OCI-LY3 (cell line): ENCODE measurements around the gene PDZD7.

Experiments used
- H2AFZ ChIP-seq: fragments of 200-600, 300-600 bp; shearing (Covaris generic); 2 replicates; pipeline ENCODE4 v1.6.0; 2014; ENCODE audit warnings: antibody characterized with exemption, low read depth, low read length
- H3K27ac ChIP-seq: fragments of 200-600, 300-600 bp; sonication (generic); 2 replicates; pipeline ENCODE4 v1.5.1; 2014; ENCODE audit warnings: mild to moderate bottlenecking, low read length, moderate library complexity, mixed read lengths
- H3K27me3 ChIP-seq: fragments of 200-600, 300-600 bp; sonication (generic); 2 replicates; pipeline ENCODE4 v1.6.1; 2014; ENCODE audit warnings: low read depth, low read length, mixed read lengths
- H3K36me3 ChIP-seq: fragments of 200-600, 300-600 bp; sonication (generic); replicated peaks from 2 replicates; pipeline ENCODE3; 2014; ENCODE audit warnings: low read depth, low read length, mixed read lengths
- H3K4me1 ChIP-seq: fragments of 300-600, 200-600 bp; sonication (generic); 2 replicates; pipeline ENCODE4 v1.6.1; 2014; ENCODE audit warnings: low read length, mixed read lengths
- H3K4me2 ChIP-seq: fragments of 200-600, 300-600 bp; sonication (generic); 2 replicates; pipeline ENCODE4 v1.6.1; 2014; ENCODE audit warnings: low read length, mixed read lengths
- H3K4me3 ChIP-seq: fragments of 300-600, 200-600 bp; sonication (generic); 2 replicates; pipeline ENCODE4 v1.5.1; 2014; ENCODE audit warnings: antibody characterized with exemption, mild to moderate bottlenecking, low read length, moderate library complexity
- H3K79me2 ChIP-seq: fragments of 300-600, 200-600 bp; shearing (Covaris generic); 2 replicates; pipeline ENCODE4 v1.6.1; 2014; ENCODE audit warnings: mild to moderate bottlenecking, low read length, mixed read lengths
- H3K9ac ChIP-seq: fragments of 300-600, 200-600 bp; shearing (Covaris generic); 2 replicates; pipeline ENCODE4 v1.6.0; 2014; ENCODE audit warnings: mild to moderate bottlenecking, low read length, moderate library complexity
- H3K9me3 ChIP-seq: fragments of 200-600, 300-600 bp; shearing (Covaris generic); 2 replicates; pipeline ENCODE4 v1.6.1; 2014; ENCODE audit warnings: low read length, mixed read lengths; ENCODE audit not compliant: insufficient read depth
- H4K20me1 ChIP-seq: fragments of 200-600, 300-600 bp; sonication (generic); 2 replicates; pipeline ENCODE4 v1.6.1; 2016; ENCODE audit warnings: low read length, mixed read lengths; ENCODE audit not compliant: insufficient read depth
- EZH2phosphoT487 ChIP-seq: fragments of 200-600 bp; shearing (Covaris generic); IDR thresholded peaks from 2 replicates; pipeline ENCODE4 v1.6.1; 2018; ENCODE audit warnings: antibody characterized with exemption, mixed run types, low read depth
- TF ChIP-seq, protein P1 (sequence below): fragments of 200-600, 300-600 bp; sonication (generic); IDR thresholded peaks from 2 replicates; pipeline ENCODE4 v1.5.1; 2014; ENCODE audit warnings: antibody characterized with exemption, low read length, low read depth

Gene PDZD7

DNA sequence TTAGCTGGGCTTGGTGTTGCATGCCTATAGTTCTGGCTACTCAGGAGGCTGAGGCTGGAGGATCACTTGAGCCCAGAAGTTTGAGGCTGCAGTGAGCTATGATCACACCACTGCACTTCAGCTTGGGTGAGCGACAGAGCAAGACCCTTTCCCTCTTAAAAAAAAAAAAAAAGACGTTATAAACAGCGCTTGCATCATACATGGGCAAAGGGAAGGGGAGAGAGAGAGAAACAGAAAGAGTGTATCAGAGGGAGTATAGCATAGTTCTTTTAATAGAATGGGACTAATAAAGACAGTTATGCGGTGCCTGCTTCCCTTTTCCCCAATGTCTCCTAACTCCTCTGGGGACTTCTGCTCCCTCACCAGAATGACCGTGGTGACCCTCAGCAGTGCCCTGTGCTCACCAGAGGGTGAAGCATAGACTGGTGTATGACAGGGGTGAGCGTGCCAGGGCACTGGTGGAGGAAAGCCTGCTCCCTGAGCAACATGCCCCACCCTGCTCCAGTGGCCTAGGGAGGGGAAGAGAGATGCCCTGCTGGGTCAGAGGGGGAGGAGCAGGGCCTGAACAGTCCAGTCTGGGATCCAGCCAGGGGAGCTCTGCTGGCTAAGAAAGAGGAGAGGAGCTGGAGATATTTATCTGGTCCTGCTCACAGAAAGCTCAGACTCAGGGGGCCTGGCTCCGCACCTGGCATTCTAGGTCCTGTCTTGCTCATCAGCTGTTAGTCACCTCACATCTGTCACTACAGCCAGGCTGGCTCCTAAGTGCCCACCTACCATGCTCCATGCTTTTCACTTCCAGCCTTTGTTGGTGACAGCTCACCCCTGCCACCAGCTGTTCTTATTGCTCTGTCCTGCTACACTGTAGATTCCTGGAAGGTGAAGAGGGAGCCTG, 2.2 kb downstream of the PDZD7 start:
- no peaks in the 10 kb centered on the region for H3K79me2 ChIP-seq
- peaks cover 29% of the 10 kb centered on the region for H3K27me3 ChIP-seq
- H3K9me3 ChIP-seq: no peaks in the 10 kb centered on the region
- no peaks in the 10 kb centered on the region for H3K36me3 ChIP-seq
- no peak overlapping the region for H2AFZ ChIP-seq
- H3K9ac ChIP-seq: no peak overlapping the region
- peaks cover 10% of the 10 kb centered on the region for H3K4me1 ChIP-seq
- H4K20me1 ChIP-seq: no peaks in the 10 kb centered on the region
- no peak overlapping the region for H3K4me3 ChIP-seq
- H3K4me2 ChIP-seq: no peak overlapping the region
- TF ChIP-seq, protein P1, sequence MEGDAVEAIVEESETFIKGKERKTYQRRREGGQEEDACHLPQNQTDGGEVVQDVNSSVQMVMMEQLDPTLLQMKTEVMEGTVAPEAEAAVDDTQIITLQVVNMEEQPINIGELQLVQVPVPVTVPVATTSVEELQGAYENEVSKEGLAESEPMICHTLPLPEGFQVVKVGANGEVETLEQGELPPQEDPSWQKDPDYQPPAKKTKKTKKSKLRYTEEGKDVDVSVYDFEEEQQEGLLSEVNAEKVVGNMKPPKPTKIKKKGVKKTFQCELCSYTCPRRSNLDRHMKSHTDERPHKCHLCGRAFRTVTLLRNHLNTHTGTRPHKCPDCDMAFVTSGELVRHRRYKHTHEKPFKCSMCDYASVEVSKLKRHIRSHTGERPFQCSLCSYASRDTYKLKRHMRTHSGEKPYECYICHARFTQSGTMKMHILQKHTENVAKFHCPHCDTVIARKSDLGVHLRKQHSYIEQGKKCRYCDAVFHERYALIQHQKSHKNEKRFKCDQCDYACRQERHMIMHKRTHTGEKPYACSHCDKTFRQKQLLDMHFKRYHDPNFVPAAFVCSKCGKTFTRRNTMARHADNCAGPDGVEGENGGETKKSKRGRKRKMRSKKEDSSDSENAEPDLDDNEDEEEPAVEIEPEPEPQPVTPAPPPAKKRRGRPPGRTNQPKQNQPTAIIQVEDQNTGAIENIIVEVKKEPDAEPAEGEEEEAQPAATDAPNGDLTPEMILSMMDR: no peak
- no peak for TF ChIP-seq EZH2phosphoT487
- no peak overlapping the region for H3K27ac ChIP-seq

DNA sequence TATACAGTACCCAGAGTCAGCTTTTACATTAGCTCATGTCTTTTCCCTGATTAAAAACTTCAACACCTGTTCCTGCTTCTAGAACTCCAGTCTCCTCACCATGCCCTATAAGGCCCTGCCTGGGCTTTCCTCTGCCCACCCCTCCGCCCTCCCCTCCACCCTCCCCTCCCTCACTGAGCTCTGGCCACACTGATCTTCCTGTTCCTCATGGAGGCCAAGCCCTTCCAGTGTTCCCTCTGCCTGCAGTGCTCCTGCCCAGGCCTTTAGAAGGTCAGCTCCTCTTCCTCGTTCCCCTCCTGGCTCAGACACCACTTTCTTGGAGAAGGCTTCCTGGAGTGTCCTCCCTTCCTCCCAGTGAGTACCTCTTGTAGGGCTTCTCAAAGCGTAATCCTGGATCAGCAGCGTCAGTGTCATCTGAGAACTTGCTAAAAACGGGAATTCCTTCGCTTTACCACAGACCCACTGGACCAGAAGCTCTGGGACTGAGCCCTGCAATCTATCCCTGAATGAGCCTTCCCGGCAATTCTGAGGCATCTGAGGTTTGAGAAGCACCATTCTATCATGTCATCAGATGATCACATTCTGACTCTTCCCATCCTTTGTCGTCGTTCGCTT, 3.7 kb downstream of the PDZD7 start:
- Histone ChIP-seq H3K9me3 (no peaks in the 10 kb centered on the region), H3K27ac (no peak overlapping the region), H4K20me1 (no peaks in the 10 kb centered on the region), H3K4me2 (no peak overlapping the region), H3K79me2 (no peaks in the 10 kb centered on the region), H2AFZ (no peak overlapping the region), H3K4me1 (peaks cover 5% of the 10 kb centered on the region), H3K36me3 (no peaks in the 10 kb centered on the region), H3K9ac (no peak overlapping the region), H3K4me3 (no peak overlapping the region), H3K27me3 (peaks cover 29% of the 10 kb centered on the region)
- TF ChIP-seq EZH2phosphoT487: no peak
- TF ChIP-seq, protein P1: no peak

DNA sequence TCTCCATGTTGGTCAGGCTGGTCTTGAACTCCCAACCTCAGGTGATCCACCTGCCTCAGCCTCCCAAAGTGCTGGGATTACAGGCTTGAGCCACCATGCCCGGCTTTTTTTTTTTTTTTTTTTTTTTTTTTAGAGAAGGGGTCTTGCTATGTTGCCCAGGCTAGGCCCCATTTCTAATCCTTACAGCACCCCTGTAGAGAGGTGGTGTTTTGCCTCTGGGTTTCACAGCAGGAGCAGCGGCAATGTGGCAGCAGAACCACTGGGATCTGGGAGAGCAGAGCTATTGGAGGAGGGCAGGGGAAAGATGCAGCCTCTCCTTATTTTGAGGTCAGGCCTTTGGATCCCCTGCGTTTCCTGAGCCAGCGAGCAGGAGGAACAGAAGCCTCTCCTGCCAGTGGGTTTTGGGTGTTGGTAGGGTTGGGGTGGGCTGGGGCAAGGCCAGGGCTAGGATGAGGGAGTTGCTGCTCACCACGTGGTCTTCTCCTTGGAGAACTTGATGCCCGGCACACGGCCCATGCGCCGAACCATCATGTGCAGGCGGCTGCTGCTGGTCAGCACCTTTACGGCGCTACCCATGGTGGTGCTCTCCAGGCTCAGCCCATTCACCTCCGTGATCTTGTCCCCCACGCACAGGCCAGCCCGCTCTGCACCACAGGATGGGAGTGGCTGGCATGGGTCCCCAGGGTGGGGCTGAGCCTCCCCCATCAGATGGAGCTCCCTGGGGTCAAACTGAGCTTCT, 7.8 kb downstream of the PDZD7 start:
- Histone ChIP-seq H3K27ac (no peak overlapping the region), H3K36me3 (no peaks in the 10 kb centered on the region), H4K20me1 (no peaks in the 10 kb centered on the region), H3K9ac (no peak overlapping the region), H3K4me2 (no peak overlapping the region), H2AFZ (no peak overlapping the region), H3K27me3 (peaks cover 12% of the 10 kb centered on the region), H3K79me2 (no peaks in the 10 kb centered on the region), H3K9me3 (no peaks in the 10 kb centered on the region), H3K4me3 (no peak overlapping the region), H3K4me1 (peaks cover 5% of the 10 kb centered on the region; the same call in 1 of the 2 replicates)
- TF ChIP-seq, protein P1: no peak
- TF ChIP-seq EZH2phosphoT487: no peak

DNA sequence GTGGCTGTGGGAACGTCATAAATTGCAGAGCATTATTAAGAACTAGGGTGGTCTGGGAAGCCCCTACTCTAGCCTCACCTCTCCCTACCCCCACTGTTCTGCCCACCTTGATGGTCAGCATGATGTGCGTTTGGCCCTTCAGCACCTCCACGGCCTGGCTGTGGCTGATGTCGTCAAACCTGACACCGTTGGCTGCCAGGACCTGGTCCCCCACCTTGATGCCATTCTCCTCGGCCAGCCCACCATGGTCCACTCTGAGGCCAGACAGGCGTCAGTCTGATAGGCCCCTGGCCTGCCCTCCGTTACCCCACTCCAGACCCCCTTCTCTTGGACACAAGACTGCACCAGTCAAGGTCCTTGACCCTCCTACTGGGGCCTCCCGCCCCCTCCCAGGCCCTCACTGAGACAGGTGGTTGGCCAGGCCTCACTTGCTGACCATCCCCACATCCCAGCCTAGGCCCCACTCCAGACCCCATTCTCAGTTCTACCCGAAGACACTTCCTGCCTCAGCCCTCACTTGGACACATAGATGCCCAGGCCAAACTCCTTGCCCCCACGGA, 9.2 kb downstream of the PDZD7 start:
- no peak overlapping the region for H3K4me3 ChIP-seq
- H3K27me3 ChIP-seq: peaks cover 17% of the 10 kb centered on the region
- no peak for TF ChIP-seq EZH2phosphoT487
- TF ChIP-seq, protein P1: no peak
- no peaks in the 10 kb centered on the region for H3K36me3 ChIP-seq
- peaks cover 7% of the 10 kb centered on the region; the same call in 1 of the 2 replicates for H3K4me1 ChIP-seq
- H2AFZ ChIP-seq: no peak overlapping the region
- H3K9ac ChIP-seq: no peak overlapping the region
- no peaks in the 10 kb centered on the region for H4K20me1 ChIP-seq
- no peaks in the 10 kb centered on the region for H3K9me3 ChIP-seq
- H3K27ac ChIP-seq: no peak overlapping the region
- H3K79me2 ChIP-seq: no peaks in the 10 kb centered on the region
- no peak overlapping the region for H3K4me2 ChIP-seq
